GM18867 (cell line): ENCODE results near the gene SOX1.

Experiments
- ATAC-seq: cut with Tn5 transposase; IDR thresholded peaks from one replicate; pipeline ENCODE4 v1.9.1; 2021; ENCODE audit warnings: mild to moderate bottlenecking, moderate library complexity; ENCODE audit not compliant: unreplicated experiment

SOX1 gene

GRCh38 chr13:112071723-112072533 is 5.0 kb downstream of the SOX1 start:
- no peak for ATAC-seq

GRCh38 chr13:112072534-112073244 is 5.7 kb downstream of the SOX1 start:
- no peak for ATAC-seq

GRCh38 chr13:112073245-112074138 is 6.5 kb downstream of the SOX1 start:
- ATAC-seq: no peak

- no peak for ATAC-seq
Observed at GRCh38 chr13:112074139-112074865, 7.4 kb downstream of the SOX1 start.

GRCh38 chr13:112077729-112078128 is 10.8 kb downstream of the SOX1 start:
- ATAC-seq: no peak

GRCh38 chr13:112078216-112078615 is 11.3 kb downstream of the SOX1 start:
- no peak for ATAC-seq

GRCh38 chr13:112078879-112079531 is 12.1 kb downstream of the SOX1 start:
- no peak for ATAC-seq

GRCh38 chr13:112079696-112080095 is 12.7 kb downstream of the SOX1 start:
- no peak for ATAC-seq

- no peak for ATAC-seq
Observed at GRCh38 chr13:112083971-112084370, 17.0 kb downstream of the SOX1 start.

GRCh38 chr13:112092453-112092852 is 25.5 kb downstream of the SOX1 start:
- ATAC-seq: no peak

GRCh38 chr13:112095354-112095753 is 28.4 kb downstream of the SOX1 start:
- no peak for ATAC-seq

GRCh38 chr13:112096959-112097358 is 30.0 kb downstream of the SOX1 start:
- ATAC-seq: no peak

- ATAC-seq: no peak
Observed at GRCh38 chr13:112097770-112098169, 30.8 kb downstream of the SOX1 start.

- no peak for ATAC-seq
Observed at GRCh38 chr13:112098699-112099098, 31.8 kb downstream of the SOX1 start.

- no peak for ATAC-seq
Observed at GRCh38 chr13:112101360-112101930, 34.5 kb downstream of the SOX1 start.

GRCh38 chr13:112102243-112102642 is 35.3 kb downstream of the SOX1 start:
- ATAC-seq: no peak

- no peak for ATAC-seq
Observed at GRCh38 chr13:112103260-112103838, 36.4 kb downstream of the SOX1 start.

- ATAC-seq: no peak
Observed at GRCh38 chr13:112103961-112104880, 37.3 kb downstream of the SOX1 start.
